NCI-H1048 (cell line): ENCODE results near the gene PDE2A.

Experiments
- DNase-seq: peaks from one replicate; lab custom pipeline; 2025; lab: John Stamatoyannopoulos, UW

The PDE2A gene

DNA sequence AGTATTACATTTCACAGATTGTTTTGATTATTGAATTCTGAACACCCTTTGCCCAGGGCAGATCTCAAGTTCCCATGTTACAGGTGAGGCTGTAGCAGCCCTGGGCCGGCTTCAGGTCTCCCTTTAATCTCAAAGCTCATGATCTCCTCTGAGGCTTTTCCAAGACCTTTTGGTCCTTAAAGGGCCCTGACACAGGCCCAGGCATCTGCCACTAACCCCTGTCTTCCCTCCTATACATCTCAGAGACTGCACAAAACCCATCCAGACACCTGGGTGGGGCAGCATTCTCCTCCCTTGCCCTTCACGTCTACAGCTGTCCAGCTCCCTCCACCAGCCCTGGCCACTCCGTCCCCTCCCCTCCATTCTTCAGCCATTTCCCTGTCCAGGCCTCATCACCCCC is 37.8 kb downstream of the PDE2A start:
- no peak for DNase-seq

DNA sequence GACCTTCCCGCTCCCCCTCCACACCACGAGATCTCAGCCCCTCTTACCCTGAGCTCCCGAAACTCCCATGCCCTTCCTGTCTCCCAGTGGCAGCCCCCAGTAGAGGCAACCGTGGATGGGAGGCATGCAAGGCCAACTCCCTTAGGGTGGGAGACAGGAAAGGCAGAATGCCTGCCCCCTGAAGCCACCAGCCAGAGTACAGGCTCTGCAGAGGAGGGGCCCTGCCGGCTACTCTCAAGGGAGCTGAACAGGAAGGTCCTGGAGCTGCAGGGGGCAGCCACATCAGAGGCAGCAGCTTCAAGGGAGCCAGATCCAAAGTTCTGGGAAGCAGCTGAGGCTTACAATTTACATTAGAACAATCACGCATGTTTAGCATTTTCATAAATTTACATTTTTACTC is 38.3 kb downstream of the PDE2A start:
- no peak for DNase-seq

DNA sequence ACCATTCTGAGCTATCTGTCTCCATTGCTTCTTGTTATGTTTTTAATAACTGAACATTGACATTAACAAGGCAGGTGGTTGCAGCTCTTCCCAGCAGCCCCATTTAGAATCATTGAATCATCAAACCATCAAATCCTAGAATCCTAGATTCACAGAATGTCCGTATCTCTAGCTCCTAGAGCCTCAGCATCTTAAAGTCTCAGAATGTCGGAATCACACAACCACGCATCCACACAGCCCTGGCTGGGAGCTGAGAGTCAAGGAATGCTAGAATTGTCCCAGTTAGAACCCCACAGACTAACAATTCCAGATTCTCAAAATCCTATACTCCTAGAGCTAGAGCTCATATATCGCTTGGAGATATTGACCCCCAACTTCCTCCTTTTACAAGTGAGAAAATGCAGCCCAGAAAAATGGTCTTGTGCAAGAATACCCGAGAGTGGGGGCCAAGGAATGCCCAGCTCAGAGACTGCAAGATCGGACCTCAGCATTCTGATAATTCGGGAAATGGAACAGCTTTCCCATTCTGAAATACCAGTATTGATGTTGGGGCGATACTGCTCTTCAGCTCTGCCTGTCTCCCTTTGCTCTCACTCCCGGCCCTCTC is 38.8 kb downstream of the PDE2A start:
- no peak for DNase-seq

DNA sequence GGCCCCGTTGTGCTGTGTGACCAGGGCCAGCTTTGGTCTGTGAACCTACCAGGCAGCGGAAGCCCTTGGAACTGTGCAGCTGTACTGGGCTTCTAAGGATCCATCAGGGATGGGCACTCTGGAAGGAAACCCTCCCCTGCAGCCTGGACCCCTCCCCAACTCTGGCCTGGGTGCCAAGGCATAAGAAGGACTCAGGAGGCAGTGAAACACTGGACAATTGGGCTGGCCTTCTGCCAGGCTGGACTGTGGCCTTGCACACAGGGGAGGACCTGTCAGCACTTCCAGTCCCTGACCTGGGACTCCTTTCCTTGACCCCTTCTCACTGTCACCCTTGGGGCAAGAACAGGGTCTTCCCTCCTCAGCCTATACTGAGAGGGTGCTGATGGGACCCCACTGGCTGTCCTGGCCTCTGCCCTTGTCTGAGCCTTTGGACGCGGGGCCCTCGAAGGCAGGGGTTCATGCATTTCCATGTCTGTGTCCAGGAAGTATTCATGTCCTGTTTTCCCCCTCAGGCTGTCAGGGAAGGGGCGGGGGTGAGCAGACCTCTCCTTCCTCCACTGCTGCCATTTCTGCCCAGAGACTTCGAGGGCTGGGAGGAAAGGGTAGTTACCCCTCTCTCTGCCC is 39.6 kb downstream of the PDE2A start:
- DNase-seq = no peak

DNA sequence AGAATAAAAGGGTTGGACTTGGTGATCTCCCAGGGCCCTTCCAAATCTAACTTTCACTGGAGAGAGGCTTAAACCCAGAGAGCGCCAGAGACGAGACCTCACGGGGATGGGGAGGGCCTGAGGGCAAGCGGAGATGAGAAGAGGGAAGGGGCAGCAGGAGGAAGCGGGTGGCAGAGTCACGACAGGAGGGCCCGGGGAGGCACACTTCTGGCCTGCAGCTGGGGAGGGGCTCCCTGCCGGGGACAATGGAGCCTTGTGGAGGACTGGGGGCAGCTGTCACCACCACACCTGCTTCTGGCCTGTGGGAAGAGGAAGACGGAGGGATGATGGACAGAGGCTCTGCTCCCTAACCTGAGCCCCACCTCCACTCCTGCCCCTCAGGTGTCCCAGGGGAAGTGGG is 40.2 kb downstream of the PDE2A start:
- no peak for DNase-seq

DNA sequence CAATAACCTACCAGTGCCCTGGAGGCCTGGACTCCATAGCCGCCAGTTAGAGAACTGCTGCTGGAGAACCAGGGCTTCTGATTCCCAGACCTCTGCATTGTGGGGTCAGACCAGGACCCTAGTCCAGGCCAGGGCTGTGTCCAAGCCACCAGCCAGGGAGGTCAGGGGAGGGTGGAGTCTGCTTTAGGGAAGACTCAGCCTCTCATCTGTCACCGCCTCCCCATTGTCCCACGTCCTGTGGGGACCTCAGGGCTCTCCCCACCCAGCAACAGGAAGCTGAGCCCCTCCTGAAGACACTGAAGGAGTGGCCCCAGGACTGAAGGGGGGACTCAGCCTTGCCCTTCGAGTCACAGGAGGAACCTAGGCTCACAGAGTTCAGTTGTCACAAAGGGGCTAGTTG is 41.2 kb downstream of the PDE2A start:
- DNase-seq = no peak

DNA sequence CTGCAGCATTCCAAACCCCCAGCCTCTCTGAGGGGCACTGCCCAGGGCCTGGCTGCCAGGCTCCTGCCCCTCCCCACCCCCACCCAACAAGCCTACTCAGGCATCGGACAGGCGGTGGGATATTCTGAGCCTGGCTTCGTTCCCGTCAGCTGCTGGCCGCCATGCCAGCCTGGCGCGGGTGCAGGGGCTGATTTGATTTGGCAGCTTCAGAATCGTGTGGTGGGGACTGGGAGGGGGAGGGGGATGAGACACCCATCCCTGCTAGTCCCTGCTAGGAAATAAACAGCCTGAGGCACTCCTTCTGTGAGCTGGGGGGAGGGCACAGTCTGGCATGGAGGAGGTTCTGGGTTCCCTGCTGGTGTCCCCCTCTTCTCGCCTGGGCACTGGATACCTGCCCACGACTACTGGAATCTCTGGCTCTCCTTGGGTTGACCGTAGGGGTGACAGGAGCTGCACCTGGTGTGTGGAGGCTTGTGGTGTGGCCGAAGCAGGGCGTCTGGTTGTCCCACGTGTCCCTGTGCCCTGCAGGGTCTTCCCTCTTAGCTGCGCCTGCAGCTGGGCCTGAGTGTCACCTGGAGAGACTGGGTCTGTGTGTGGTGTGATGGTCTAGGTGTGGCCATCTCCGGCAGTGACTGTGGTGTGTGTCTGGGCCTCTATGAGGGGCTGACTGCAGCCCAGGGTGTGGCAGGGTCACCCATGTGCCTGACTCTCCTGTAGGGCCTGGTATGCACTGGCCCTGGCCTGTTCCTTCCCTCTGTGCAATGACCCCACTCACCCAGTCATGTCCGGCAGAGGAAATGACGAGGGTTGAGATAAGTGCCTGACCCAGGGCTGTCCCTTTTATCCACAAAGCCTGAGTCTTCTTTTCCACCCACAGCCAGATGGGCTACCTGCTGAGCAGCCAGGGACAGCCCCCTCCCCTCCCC is 42.2 kb downstream of the PDE2A start:
- DNase-seq = no peak

DNA sequence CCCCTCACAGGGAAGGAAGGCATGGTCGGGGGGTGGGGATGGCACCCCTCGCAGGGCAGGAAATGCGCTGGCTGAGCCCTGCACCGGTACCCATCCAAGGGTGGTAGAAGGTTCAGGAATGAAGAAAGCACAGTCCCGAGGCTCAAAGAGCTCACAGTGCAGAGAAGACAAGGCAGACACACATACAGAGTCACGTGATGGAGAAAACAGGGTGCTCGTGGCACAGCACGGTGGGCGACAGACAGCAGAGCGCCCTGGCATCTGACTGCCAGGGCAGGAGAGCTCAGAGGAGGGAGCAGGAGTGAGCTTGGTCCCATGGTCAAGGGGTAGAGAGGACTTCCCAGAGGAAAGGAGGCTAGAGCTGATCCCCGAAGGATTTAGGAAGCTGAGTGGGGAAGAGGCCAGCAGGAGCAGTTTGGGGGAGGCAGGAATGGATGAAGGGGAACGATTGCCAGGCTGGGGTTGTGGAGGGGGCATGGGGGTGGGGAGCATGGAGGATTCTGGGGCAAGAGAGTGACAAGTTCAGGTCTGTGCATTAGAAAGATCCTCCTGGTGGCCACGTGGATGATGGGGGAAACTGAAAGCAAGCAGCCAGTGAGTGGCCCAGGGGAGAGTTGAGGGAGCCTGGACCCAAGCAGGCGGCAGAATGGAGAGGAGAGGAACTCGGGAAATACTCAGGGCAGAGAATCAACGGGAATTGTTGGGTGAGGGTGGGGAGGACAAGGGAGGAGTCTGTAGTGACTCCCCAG is 43.9 kb downstream of the PDE2A start:
- no peak for DNase-seq

DNA sequence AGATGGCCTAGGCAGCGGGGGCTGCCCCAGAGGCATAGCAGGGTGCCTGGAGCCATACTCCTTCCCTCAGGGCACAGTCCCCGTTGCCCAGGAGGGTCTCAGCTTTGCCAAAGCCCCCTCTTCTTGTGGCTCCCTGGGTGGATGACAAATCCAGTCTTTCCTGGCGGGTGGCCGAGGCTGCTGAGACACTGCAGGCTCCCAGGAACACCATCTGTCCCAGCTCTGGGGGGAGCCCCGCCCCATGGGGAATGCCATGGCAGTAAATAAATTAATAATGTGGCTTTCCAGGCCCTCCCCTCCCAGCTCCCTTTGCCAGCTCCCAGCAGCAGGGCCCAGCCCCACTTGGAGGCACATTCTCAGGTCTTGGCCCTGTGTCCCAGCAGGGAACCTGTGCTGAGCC is 45.0 kb downstream of the PDE2A start:
- DNase-seq = no peak

DNA sequence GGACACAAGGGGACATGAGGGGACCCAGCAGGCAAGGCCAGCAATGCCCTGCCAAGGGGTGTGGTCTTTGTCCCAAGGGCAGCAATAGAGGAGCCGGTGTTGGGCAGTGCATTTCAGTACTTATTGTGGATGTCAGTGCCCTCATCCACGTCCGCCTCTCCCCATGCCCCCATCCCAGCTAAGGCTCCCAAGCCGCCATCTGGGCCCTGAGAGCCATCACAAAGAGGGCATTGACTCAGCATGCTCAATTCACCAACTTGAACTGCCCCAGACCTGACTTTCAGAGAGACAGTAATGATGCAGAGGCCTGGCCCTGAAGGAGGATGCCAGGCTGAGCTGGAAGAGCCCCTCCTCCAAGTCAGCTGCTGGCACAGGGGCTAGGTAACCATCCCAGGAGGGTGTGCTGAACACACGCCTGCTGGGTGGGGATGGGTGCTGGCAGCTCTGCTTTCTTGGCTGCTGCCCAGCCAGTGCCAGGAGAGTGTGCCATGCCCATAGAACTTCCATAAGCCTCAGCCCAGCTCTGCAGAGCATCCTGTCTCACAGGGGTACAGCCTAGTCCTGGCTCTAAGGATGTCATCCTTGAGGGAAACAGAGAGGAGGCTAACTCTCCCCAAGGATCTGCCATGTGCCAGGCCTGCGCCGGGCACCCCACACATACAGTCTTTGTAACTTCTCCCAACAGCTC is 46.5 kb downstream of the PDE2A start:
- DNase-seq = no peak

DNA sequence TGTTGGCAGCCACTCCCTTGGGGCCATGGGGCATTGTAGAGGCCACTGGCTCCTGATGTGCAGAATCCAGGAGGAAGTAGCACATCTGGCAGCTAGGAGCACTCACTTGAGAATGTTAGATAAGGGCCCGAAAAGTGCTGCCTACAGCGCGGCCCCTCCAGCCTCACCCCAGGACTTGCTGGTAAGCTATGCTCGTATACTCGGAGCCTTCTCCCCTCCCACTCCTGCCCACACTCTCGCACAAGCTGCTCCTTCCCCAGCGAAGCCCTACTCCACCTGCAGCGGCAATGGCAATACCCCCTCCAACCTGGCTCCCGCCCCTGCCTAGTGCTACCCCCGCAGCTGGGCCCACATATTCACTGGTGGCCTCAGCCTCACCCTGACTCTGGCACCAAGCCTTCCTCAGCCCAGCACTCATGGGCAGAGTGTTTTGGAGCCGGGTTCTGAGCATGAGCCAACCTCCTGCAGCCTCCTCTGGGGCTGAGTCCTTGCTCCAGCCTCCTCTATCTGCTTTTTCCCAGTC is 47.7 kb downstream of the PDE2A start:
- no peak for DNase-seq

DNA sequence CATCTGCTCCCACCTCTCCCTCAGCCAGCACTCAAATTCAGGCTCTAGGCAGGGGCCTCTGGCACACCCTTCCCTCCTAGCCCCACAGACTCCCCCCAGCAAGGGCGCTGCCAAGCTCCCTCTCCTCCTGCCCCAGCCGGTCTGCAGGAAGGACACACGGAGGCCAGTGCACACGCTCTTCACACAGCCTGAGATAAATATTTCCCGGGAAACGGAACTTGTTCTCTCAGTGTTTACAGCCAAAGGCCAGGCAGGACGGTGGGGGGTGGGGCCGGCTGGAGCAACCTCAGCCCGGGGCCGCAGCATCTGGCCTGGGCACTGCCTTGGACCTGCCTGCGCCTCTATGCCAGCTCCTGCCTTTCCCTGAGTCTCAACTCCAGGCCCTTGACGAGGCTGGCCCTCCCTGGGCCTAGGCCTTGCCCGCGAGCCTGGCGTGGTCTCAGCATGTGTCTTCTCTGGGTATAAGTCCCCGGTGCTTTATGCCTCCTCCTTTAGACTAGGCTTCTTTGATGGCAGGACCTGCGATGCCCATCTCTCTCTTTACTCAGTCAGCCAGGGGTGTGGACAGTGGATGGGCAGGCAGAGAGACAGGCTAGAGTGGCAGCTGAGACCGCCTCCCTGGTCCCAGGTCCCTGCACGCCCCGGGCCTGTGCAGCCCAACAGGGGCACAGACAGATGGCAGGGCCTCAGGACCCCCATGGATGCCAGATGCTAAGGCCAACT is 48.4 kb downstream of the PDE2A start:
- no peak for DNase-seq

DNA sequence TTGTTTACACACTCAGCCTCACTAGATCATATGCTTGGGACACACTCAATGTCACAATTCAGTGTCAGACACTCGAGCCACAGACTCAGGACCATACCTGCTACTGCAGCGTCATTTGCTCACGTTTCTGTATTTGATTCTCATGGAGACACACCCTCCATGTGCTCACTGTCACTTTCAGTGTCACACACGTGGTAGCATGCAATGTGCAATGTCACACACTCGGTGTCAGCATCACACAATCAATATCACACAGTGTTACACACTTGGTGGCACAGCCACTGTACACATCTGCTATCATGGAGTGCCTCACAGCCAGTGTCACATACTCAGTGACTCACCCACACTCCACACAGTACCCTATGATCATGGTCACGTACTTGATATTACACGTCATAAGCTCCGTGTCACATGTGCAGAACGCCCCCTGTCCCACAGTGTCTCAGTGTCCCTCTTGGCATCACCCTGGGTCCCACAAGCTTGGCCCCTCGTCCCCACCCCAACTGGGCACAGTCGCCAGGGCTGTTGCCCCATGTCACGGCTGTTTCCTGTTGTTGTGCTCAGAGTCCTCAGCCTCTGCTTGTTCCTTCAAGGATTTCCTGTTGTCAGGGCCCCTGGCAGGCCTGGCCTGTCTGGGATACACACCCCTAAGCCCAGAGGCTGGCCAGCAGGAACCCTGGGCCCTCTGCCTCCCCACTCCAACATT is 49.6 kb downstream of the PDE2A start:
- no peak for DNase-seq

DNA sequence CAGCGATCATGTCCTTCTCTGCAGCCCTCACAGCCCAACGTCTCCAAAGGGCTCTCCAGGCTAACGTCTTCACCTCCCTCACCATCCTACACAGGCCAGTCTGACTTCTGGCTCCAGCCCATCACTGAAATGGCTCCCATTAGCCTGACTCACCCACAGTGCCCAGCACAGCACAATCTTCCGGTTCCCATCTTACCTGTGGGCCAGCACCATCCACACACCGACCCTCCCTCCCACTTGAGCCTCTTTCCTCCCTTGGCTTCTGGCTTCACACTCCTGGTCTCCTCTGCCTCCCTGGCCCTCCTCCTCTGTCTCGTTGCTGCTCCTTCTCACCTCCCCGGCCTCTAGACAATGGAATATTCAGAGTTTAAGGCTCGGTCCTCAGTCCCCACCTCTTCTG is 51.2 kb downstream of the PDE2A start:
- no peak for DNase-seq

DNA sequence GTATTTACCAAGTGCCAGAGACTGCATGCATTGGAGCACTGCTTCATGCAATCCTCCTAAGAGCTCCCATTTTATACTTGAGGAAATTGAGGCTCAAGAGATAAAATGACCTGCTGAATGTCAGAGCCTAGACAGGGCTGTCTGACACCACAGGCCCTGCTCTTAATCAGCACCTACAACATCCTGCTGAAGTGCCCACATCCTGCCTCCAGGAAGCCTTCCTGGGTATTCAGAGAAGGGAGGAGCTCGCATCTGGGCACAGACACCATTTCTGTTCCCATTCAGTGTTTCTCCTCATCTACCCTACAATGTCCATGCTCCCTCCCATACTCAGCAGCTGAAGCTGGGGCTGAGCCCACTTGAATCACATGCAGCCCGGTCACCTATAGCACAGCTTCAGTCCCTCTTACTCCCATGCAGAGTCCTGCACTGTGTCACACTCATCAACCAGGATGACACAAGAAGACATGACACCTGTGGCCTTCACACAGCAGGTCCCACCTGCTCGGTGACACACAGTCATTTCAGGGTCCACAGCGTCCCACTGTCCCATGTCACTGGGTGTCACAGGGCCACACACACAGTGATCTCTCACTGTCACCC is 53.1 kb downstream of the PDE2A start:
- no peak for DNase-seq

DNA sequence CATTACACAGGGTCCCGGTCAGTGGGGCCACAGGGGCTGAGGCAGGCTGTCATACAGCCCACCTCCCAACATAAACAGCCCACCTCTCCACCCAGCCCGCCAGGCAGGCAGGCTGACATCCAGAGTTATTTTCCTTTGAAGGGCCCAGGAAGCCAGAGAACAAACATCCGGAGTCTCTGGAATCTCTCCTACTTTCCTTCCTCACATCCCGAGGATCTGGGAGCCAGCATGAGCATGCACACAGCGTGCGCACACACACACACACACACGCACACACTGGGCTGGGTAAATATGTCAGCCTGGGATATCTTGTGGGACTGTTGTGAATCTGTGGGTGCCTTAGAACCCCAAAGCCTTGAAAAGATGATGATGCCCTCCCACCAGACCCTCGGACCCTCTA is 55.4 kb downstream of the PDE2A start:
- DNase-seq = no peak

DNA sequence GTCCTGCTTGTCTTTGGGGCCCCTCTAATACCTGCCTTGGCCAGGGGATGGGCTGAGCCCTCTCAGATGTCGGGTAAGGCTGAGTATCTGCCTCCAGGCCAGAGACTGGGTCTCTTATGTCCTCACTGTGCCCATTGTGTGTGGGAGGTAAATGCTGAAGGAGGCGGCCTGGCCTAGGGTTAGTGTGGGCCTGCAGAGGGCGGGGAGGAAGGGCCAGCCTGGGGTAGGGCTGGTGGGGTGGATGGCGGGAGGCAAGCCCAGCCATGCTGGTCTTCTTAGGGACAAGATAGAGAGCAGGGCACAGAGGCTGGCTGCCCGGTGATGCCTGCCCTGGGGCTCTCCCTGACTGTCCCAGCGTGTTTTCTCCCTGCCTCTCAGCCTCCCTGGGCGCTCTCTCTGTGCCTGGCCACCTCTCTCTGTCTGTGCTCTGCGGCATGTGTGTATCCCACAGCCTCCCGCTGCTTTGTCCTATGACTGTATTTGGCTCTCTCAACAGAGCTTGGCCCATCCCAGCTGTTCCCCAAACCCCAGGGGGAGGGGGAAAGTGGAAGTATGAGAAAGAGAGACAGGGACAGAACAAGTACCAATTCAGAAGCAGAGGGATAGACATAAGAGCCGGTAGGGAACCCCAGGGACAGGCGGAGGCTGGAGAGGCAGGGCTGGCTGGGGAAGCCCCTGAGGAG is 57.0 kb downstream of the PDE2A start:
- DNase-seq = no peak

DNA sequence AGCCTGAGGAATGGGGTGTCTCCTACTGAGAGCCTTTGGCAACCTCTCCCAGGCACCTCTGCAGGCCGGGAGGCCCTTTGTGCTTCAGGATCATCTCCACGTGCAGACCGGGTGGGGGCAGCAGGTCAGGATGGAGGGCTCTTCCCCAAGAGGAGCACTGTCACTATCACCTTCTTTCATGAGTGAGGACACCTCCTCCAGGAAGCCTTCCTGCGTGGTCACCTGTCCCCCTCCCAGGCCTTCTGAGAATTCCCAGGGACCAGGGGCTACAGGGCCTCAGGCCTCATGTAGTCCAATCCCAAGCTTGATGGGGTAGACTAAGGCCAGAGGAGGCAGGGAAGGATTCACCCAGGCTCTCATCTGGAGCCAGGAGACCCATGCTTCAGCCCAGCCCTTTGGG is 57.6 kb downstream of the PDE2A start:
- DNase-seq = no peak

DNA sequence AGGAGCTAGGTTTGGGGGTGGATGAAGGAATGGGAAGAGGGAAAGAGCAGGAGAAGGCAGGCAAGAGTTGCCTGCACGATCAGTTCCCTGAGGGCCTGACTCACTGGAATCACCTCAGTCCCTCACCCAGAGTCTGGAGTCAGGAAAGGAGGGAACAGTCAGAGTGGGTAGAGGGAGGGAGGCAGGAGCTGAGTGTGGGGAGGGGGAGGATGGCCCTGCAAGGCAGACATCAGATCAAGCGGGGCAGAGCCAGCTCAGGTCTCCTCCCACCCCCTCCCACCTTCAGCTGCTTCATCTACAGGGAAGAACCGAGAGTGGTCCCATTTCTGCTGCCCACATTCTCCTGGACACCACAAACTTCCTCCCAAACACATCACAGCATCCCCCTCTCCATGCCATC is 58.9 kb downstream of the PDE2A start:
- no peak for DNase-seq
